RWPE1 (cell line): Measurements from ENCODE around the gene DNAJC4.

ENCODE experiments used
- CTCF ChIA-PET: fragments of 350-600 bp; sonication (Branson Sonifier 250); formaldehyde crosslinking; extraction: SDS; loops from one replicate; lab custom pipeline; 2021; lab: Yijun Ruan, JAX
- POLR2A ChIA-PET: fragments of 400-600 bp; formaldehyde crosslinking; extraction: SDS; loops from one replicate; lab custom pipeline; 2020; ENCODE audit warnings: antibody characterized with exemption; ENCODE audit not compliant: low non-redundant PET; lab: Yijun Ruan, JAX
- DNase-seq: peaks from one replicate; pipeline ENCODE4 v3.0.0; 2012; ENCODE audit warnings: low spot score
- H3K27ac ChIP-seq: fragments of 450-650 bp; 2 replicates; pipeline ENCODE4 v1.5.1; 2017
- TF ChIP-seq, protein P1 (sequence below): fragments of 450-650 bp; conservative IDR thresholded peaks from 2 replicates; pipeline ENCODE4 v1.5.1; 2017; ENCODE audit warnings: low read depth, mild to moderate bottlenecking

Gene DNAJC4

DNA sequence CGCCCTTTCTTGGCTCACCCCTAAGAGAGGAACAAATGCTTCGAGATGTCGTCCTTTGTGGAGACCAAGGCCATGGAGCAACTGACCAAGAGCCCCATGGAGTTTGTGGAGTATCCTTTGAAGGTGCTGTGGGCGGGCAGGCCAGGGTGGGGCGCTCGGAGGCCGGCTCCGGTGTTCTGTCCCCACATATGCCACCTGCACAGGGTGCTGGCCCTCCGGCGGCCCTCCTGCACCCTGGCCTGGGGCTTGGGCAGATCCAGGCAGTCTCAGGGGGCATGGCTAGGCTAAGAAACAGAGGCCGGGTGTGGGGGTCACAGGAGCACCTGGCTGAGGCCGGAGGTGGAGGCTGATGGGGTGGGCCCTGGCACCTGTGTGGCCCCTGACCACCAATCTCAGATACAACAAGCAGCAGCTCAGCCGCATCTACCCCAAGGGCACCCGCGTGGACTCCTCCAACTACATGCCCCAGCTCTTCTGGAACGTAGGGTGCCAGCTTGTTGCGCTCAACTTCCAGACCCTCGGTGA lies 31.3 kb downstream of the DNAJC4 start:
- ChIA-PET POLR2A (no interaction called here), CTCF (interaction anchor here (0.5 kb wide), 1 partner anchor 40 kb away, joined by 3 read pairs; no protein-coding TSS in a partner anchor)
- TF ChIP-seq, protein P1, sequence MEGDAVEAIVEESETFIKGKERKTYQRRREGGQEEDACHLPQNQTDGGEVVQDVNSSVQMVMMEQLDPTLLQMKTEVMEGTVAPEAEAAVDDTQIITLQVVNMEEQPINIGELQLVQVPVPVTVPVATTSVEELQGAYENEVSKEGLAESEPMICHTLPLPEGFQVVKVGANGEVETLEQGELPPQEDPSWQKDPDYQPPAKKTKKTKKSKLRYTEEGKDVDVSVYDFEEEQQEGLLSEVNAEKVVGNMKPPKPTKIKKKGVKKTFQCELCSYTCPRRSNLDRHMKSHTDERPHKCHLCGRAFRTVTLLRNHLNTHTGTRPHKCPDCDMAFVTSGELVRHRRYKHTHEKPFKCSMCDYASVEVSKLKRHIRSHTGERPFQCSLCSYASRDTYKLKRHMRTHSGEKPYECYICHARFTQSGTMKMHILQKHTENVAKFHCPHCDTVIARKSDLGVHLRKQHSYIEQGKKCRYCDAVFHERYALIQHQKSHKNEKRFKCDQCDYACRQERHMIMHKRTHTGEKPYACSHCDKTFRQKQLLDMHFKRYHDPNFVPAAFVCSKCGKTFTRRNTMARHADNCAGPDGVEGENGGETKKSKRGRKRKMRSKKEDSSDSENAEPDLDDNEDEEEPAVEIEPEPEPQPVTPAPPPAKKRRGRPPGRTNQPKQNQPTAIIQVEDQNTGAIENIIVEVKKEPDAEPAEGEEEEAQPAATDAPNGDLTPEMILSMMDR: no peak
- H3K27ac ChIP-seq: peak overlapping the region; percentile 99
- no peak for DNase-seq

DNA sequence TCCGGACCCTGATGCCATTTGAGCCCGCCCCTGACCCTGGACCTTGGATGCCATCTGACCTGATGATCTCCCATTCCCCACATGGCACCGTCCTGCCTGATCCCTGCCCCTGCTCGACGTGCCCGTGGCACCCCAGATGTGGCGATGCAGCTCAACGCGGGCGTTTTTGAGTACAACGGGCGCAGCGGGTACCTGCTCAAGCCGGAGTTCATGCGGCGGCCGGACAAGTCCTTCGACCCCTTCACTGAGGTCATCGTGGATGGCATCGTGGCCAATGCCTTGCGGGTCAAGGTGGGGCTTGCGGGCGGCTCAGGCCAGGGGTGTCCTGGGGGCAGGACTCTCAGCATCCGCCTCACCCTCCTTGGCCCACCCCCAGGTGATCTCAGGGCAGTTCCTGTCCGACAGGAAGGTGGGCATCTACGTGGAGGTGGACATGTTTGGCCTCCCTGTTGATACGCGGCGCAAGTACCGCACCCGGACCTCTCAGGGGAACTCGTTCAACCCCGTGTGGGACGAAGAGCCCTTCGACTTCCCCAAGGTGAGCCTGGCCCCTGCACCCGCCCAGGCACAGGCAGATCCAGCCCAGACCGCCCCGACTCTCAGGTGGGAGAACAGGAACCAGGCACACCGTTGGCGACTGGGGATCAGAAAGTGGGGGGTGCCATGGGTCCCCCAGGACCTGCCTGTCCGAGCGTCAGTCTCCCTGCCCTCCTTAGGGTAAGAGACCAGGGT lies 32.1 kb downstream of the DNAJC4 start:
- CTCF ChIA-PET: interaction anchor here (0.5 to 1.8 kb wide), 4 partner anchors 11 to 39 kb away, joined by 3 to 6 read pairs (median 5); partner anchors contain the start of gene PLCB3
- peak overlapping the region; percentile 99 for H3K27ac ChIP-seq

DNA sequence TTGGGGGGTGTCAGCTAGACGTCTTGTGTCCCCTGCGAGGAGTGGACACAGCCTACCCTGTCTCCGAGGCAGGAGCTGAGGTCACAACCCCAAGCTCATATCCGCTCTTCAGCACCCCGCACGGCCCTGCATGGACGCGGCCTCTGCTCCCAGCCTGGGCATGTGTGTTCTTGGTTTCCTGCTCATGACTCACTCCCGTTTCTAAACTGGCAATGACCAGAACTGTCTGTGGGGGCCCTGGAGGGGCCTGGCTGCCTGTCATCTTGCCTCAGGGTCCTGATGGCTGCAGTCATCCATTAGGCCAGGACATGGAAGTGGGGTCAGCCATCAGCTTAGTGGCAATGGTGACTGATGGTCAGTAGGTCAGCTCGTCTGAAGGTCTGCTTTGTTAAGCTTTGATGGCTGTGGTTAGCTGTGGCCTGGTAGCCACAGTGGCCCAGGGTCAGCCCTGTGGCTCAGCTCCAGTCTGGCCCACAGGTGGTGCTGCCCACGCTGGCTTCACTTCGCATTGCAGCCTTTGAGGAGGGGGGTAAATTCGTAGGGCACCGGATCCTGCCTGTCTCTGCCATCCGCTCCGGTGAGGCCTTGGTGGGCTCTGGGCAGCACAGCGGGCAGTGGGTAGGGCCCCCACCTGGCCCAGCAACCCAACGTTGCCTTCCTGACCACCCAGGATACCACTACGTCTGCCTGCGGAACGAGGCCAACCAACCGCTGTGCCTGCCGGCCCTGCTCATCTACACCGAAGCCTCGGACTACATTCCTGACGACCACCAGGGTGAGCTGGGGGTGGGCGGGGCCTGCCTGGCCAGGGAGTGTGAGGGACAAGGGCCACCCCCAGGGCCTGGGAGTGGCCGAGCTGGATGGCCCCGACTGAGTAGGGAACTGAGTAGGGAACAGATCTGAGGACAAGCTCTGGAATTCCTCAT lies 32.9 kb downstream of the DNAJC4 start:
- DNase-seq: no peak
- TF ChIP-seq, protein P1: no peak
- ChIA-PET CTCF (interaction anchor here (0.6 to 1.8 kb wide), 4 partner anchors 11 to 33 kb away, joined by 4 to 6 read pairs (median 5); partner anchors contain the start of gene PLCB3), POLR2A (no interaction called here)
- H3K27ac ChIP-seq: peak overlapping the region; percentile 99

More for the DNA sequence above, 32.1 kb downstream of the DNAJC4 start:
- POLR2A ChIA-PET: no interaction called here
- no peak for DNase-seq
- TF ChIP-seq, protein P1: no peak

DNA sequence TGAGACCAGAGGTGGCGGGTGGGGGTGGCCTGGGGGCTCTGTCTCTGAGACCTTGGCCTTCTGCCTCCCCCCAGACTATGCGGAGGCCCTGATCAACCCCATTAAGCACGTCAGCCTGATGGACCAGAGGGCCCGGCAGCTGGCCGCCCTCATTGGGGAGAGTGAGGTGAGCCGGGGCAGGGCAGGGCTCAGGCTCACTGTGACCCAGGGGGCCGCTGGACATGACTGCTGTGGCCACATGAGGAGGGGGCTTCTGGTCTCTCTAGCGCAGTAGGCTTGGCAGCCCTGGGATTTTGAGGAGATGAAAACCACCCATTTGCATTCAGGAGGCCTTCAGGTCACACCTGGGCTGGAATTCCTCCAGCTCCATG lies 33.6 kb downstream of the DNAJC4 start:
- peak overlapping the region; percentile 99 for H3K27ac ChIP-seq
- no peak for DNase-seq
- CTCF ChIA-PET: interaction anchor here (0.6 to 1.8 kb wide), 5 partner anchors 12 to 1714 kb away, joined by 3 to 6 read pairs (median 4); partner anchors contain the start of gene PLCB3
- TF ChIP-seq, protein P1: no peak
- POLR2A ChIA-PET: interaction anchor here (1.0 kb wide), 1 partner anchor 17 kb away, joined by 3 read pairs; the partner anchor contains the start of gene PPP1R14B

DNA sequence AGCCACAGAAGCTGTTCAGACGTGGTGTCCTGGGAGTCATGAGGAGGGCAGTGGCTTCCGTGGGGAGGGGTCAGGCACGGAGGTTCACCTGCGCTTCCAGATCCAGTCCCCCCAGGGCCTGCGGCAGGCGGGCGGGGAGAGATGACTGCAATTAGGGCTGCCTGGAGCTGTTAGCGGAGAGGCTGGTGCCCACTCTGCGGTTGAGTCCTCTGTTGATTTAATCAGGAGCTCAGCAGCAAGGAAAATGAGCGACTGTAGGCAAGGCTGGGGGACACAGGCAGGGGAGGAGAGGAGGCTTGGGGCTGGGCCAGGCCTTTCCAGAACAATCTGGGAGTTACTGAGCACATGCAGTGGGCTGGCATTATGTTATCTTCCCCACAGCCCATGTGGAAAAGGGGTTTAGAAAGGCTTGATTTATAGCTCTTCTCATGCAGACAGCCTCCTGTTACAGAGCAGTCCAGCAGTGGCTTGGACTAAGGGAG lies 34.1 kb downstream of the DNAJC4 start:
- TF ChIP-seq, protein P1: no peak
- DNase-seq: no peak
- ChIA-PET POLR2A (interaction anchor here (1.0 kb wide), 1 partner anchor 18 kb away, joined by 3 read pairs; the partner anchor contains the start of gene PPP1R14B), CTCF (interaction anchor here (0.6 to 1.8 kb wide), 6 partner anchors 13 to 1715 kb away, joined by 3 to 6 read pairs (median 4); partner anchors contain the start of gene PLCB3)
- peak overlapping the region; percentile 99 for H3K27ac ChIP-seq
